ENCODE measurements around the gene PAEP.

PAEP gene

GRCh38 chr9:135555910-135556309 is 5.6 kb upstream of the PAEP start:
- no peak for TF ChIP-seq CTCF (IDR thresholded peaks at IDR 0.05; ENCODE audit: low read depth, low read length, missing control alignments)
- in situ Hi-C loops (cut with HindIII; ENCODE audit: low pct_ligation_motif_present, low sequenced_read_pairs) = no loop called here
- Histone ChIP-seq H3K4me3 (ENCODE audit: low read depth, low read length) (no peak overlapping the region), H3K36me3 (replicated peaks) (no peaks in the 10 kb centered on the region), H3K27ac (no peak overlapping the region), H3K27me3 (replicated peaks) (no peaks in the 10 kb centered on the region)
- DNase-seq = no peak

- DNase-seq = no peak
- in situ Hi-C loops (cut with HindIII; ENCODE audit: low pct_ligation_motif_present, low sequenced_read_pairs) = no loop called here
- Histone ChIP-seq H3K4me3 (ENCODE audit: low read depth, low read length) (no peak overlapping the region), H3K27me3 (replicated peaks) (no peaks in the 10 kb centered on the region), H3K27ac (no peak overlapping the region), H3K36me3 (replicated peaks) (no peaks in the 10 kb centered on the region)
- no peak for TF ChIP-seq CTCF (IDR thresholded peaks at IDR 0.05; ENCODE audit: low read depth, low read length, missing control alignments)
Measured at GRCh38 chr9:135559606-135560005, 1.9 kb upstream of the PAEP start.

- TF ChIP-seq CTCF (IDR thresholded peaks at IDR 0.05; ENCODE audit: low read depth, low read length, missing control alignments) = no peak
- no peaks in the 10 kb centered on the region for H3K27me3 ChIP-seq (replicated peaks)
- no peaks in the 10 kb centered on the region for H3K36me3 ChIP-seq (replicated peaks)
- H3K27ac ChIP-seq = no peak overlapping the region
- DNase-seq = no peak
- in situ Hi-C loops (cut with HindIII; ENCODE audit: low pct_ligation_motif_present, low sequenced_read_pairs) = no loop called here
- no peak overlapping the region for H3K4me3 ChIP-seq (ENCODE audit: low read depth, low read length)
Measured at GRCh38 chr9:135562235-135562745, 734 bp downstream of the PAEP start.

GRCh38 chr9:135563039-135563476 is 1.5 kb downstream of the PAEP start:
- H3K36me3 ChIP-seq (replicated peaks) = no peaks in the 10 kb centered on the region
- no peak for TF ChIP-seq CTCF (IDR thresholded peaks at IDR 0.05; ENCODE audit: low read depth, low read length, missing control alignments)

GRCh38 chr9:135563858-135564257 is 2.3 kb downstream of the PAEP start:
- no peak overlapping the region for H3K4me3 ChIP-seq (ENCODE audit: low read depth, low read length)
- H3K27ac ChIP-seq = no peak overlapping the region
- no peak for DNase-seq
- H3K27me3 ChIP-seq (replicated peaks) = no peaks in the 10 kb centered on the region
- in situ Hi-C loops (cut with HindIII; ENCODE audit: low pct_ligation_motif_present, low sequenced_read_pairs) = no loop called here
- H3K36me3 ChIP-seq (replicated peaks) = no peaks in the 10 kb centered on the region
- TF ChIP-seq CTCF (IDR thresholded peaks at IDR 0.05; ENCODE audit: low read depth, low read length, missing control alignments) = no peak

More at GRCh38 chr9:135563039-135563476, 1.5 kb downstream of the PAEP start:
- no peak for DNase-seq
- Histone ChIP-seq H3K4me3 (ENCODE audit: low read depth, low read length) (no peak overlapping the region), H3K27me3 (replicated peaks) (no peaks in the 10 kb centered on the region), H3K27ac (no peak overlapping the region)
- in situ Hi-C loops (cut with HindIII; ENCODE audit: low pct_ligation_motif_present, low sequenced_read_pairs) = no loop called here

- H3K27me3 ChIP-seq (replicated peaks) = no peaks in the 10 kb centered on the region
- H3K4me3 ChIP-seq (ENCODE audit: low read depth, low read length) = no peak overlapping the region
- in situ Hi-C loops (cut with HindIII; ENCODE audit: low pct_ligation_motif_present, low sequenced_read_pairs) = no loop called here
- no peak for TF ChIP-seq CTCF (IDR thresholded peaks at IDR 0.05; ENCODE audit: low read depth, low read length, missing control alignments)
- no peaks in the 10 kb centered on the region for H3K36me3 ChIP-seq (replicated peaks)
- H3K27ac ChIP-seq = no peak overlapping the region
- DNase-seq = no peak
Measured at GRCh38 chr9:135565141-135565628, 3.6 kb downstream of the PAEP start.
